HEK293T (cell line): Measurements from ENCODE around the gene TXNIP.

Experiments
- ARNT ChIP-seq: fragments of 450-650 bp; IDR thresholded peaks from 2 replicates; pipeline ENCODE4 v1.6.1; 2017; ENCODE audit warnings: mild to moderate bottlenecking
- ELF4 ChIP-seq: fragments of 450-650 bp; IDR thresholded peaks from 2 replicates; pipeline ENCODE4 v1.6.1; 2017; ENCODE audit warnings: antibody characterized with exemption
- FOXM1 ChIP-seq: fragments of 450-650 bp; IDR thresholded peaks from 2 replicates; pipeline ENCODE4 v1.6.1; 2017; ENCODE audit warnings: mild to moderate bottlenecking, borderline replicate concordance
- SP1 ChIP-seq: fragments of 450-650 bp; IDR thresholded peaks from 2 replicates; pipeline ENCODE4 v1.6.1; 2017
- ZNF384 ChIP-seq: fragments of 450-650 bp; IDR thresholded peaks from 2 replicates; pipeline ENCODE4 v1.6.1; 2016

GRCh38 chr1:145983960-145984830 lies 12.2 kb downstream of the TXNIP start:
- no peak for TF ChIP-seq ZNF384
- TF ChIP-seq SP1, result no peak
- no peak for TF ChIP-seq FOXM1
- TF ChIP-seq ELF4, result no peak
- no peak for TF ChIP-seq ARNT
